ENCODE measurements around the gene BACH1. TPM values are rescaled to one million over a fixed set of nuclear protein-coding genes. Genes with fewer than 3 reads are reported as not detected.

The BACH1 gene
- total RNA-seq, 2 experiments from 2014 or later = 21.6 to 26.2 TPM

DNA sequence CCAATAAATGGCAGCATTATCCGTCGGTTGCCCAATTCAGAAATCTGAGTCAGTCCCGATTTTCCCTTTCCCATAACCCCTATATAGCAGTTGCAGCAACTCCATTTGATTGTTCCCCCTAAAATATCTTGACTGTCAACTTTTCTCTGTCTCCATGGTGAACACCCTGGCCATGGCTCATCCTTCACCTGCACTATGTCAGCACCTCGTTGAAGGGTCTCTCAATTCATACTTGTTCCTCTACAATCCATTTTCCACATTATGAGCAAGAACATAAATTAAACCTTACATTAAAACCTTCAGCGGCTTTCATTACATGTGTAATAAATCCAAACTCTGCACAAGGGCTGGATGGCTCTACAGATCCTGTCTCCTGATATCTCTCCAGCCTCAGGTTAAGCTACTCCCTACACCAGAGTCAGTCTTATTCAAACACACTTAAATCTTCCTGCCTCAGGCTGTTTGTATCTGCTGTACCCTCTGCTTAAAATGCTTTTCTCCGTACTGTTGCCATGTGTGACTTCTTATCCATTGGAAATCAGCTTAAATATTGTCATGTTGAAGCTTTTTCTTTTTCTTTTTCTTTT lies 87.3 kb downstream of the BACH1 start:
- no peaks in the 10 kb centered on the region for H3K4me1 Mint-ChIP-seq
- H3K4me3 Mint-ChIP-seq = no peak overlapping the region
- DNase-seq = no peak
- no peak overlapping the region for H3K27ac Mint-ChIP-seq
- no peaks in the 10 kb centered on the region for H3K9me3 Mint-ChIP-seq
- CTCF ChIA-PET = interaction anchor here (1.0 kb wide), 1 partner anchor 14 kb away, joined by 4 read pairs; no protein-coding TSS in a partner anchor
- H3K27me3 Mint-ChIP-seq = no peaks in the 10 kb centered on the region
- H3K36me3 Mint-ChIP-seq (ENCODE audit: low read depth) = no peaks in the 10 kb centered on the region
- POLR2A ChIA-PET = no interaction called here

DNA sequence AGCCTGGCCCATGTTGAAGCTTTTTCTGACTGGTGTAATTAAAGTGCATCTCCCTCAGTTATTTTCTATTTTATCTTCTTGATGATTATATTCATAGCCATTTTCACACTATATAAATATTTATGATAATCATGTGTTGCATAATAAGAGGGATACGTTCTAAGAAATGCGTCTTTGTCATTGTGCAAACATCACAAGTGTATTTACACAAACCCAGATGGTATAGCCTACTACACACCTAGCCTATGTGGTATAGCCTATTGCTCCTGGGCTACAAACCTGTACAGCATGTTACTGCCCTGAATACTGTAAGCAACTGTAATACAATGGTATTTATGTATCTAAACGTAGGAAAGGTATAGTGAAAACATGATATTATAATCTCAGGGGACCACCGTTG lies 88.1 kb downstream of the BACH1 start:
- POLR2A ChIA-PET = no interaction called here
- CTCF ChIA-PET = interaction anchor here (1.0 kb wide), 1 partner anchor 15 kb away, joined by 4 read pairs; no protein-coding TSS in a partner anchor
- no peak overlapping the region for H3K27ac Mint-ChIP-seq
- no peaks in the 10 kb centered on the region for H3K9me3 Mint-ChIP-seq
- no peaks in the 10 kb centered on the region for H3K27me3 Mint-ChIP-seq
- no peak for DNase-seq
- no peaks in the 10 kb centered on the region for H3K36me3 Mint-ChIP-seq (ENCODE audit: low read depth)
- no peak overlapping the region for H3K4me3 Mint-ChIP-seq
- no peaks in the 10 kb centered on the region for H3K4me1 Mint-ChIP-seq

GRCh38 chr21:29387598-29387997 lies 88.9 kb downstream of the BACH1 start:
- Mint-ChIP-seq H3K27ac (no peak overlapping the region), H3K9me3 (no peaks in the 10 kb centered on the region)

DNA sequence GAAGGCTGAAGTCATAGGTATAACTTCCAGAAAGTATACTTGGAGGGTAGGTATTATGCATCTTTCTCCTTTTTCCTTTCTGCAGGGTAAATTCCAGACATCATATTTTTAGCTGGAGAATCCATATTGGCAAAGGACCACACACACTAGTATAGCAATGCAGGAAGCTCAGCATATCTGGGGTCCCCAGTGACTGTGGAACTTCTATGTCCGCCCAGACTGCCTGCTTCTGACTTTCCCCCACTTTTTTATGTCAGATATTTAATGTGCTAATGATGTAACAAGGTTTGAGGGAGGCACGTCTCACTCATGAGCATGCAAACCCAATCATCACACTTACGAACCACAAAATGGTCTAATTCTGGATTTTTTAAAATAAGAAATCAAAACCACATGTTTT lies 90.4 kb downstream of the BACH1 start:
- CTCF ChIA-PET = no interaction called here
- no peaks in the 10 kb centered on the region for H3K4me1 Mint-ChIP-seq
- no peaks in the 10 kb centered on the region for H3K9me3 Mint-ChIP-seq
- no peaks in the 10 kb centered on the region for H3K27me3 Mint-ChIP-seq
- H3K4me3 Mint-ChIP-seq = no peak overlapping the region
- no peak overlapping the region for H3K27ac Mint-ChIP-seq
- DNase-seq = no peak
- POLR2A ChIA-PET = no interaction called here
- no peaks in the 10 kb centered on the region for H3K36me3 Mint-ChIP-seq (ENCODE audit: low read depth)

More at GRCh38 chr21:29387598-29387997, 88.9 kb downstream of the BACH1 start:
- Mint-ChIP-seq H3K36me3 (ENCODE audit: low read depth) (no peaks in the 10 kb centered on the region), H3K4me1 (no peaks in the 10 kb centered on the region), H3K27me3 (no peaks in the 10 kb centered on the region), H3K4me3 (no peak overlapping the region)
- no peak for DNase-seq
- POLR2A ChIA-PET = no interaction called here
- CTCF ChIA-PET = no interaction called here

GRCh38 chr21:29390778-29391177 lies 92.1 kb downstream of the BACH1 start:
- CTCF ChIA-PET = no interaction called here
- DNase-seq = no peak
- Mint-ChIP-seq H3K36me3 (ENCODE audit: low read depth) (no peaks in the 10 kb centered on the region), H3K4me1 (no peaks in the 10 kb centered on the region), H3K27ac (no peak overlapping the region), H3K9me3 (no peaks in the 10 kb centered on the region), H3K27me3 (no peaks in the 10 kb centered on the region), H3K4me3 (no peak overlapping the region)
- POLR2A ChIA-PET = no interaction called here

DNA sequence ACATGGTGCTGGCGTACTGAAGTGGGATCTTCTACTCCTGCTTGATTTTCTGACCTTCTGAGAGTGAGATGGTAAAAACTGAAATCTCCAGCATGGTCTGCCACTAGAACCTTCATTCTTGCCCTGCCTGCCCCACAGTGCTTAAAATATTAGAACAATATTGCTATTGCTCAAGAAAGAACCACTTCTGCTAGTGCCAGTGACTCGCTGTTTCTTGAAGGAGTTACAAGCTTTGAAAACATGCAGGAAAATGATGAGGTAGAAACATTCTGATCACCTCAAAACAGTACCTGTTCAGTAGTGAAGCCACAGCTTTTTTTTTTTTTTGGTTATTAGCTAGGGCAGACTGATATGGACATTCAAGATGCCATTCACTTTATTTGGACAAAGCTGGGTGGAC lies 95.3 kb downstream of the BACH1 start:
- Mint-ChIP-seq H3K4me1 (no peaks in the 10 kb centered on the region), H3K27me3 (no peaks in the 10 kb centered on the region), H3K36me3 (ENCODE audit: low read depth) (no peaks in the 10 kb centered on the region), H3K27ac (no peak overlapping the region), H3K4me3 (no peak overlapping the region), H3K9me3 (peaks cover 4% of the 10 kb centered on the region)
- DNase-seq = no peak
- ChIA-PET CTCF (interaction anchor here (1.2 to 1.3 kb wide), 2 partner anchors 18 to 82 kb away, joined by 3 to 7 read pairs; no protein-coding TSS in a partner anchor), POLR2A (no interaction called here)

Other genes starting within 250 kb of the BACH1 start
- 100 to 1,000 TPM; 214 to 216 TPM for gene CCT8, start 225.3 kb upstream of the BACH1 start, total RNA-seq
- gene MAP3K7CL, start 168.3 kb upstream of the BACH1 start, total RNA-seq = 1 to 10 TPM; 6.7 to 7.7 TPM

Measured in activated CD4-positive, alpha-beta memory T cell treated with anti-CD3 and anti-CD28 coated beads, Interleukin-2, amount 10 ng/mL, durations not matched to agents 7 days and 5 days (primary cell).